H1 (cell line): ENCODE measurements around the gene TXNDC16. TPM values are rescaled to one million over a fixed set of nuclear protein-coding genes. Genes with fewer than 3 reads are reported as not detected.

Experiments used
- polyA plus RNA-seq, 7 experiments: library from polyadenylated mRNA; depleted of rRNA in 3 of 7; stranded (reverse) in 5 of 7; unstranded in 2 of 7; fragments of >200 nt in 5 of 7; fragments of 200-250 nt in 2 of 7; gene quantifications; 1 replicate in 5 of 7; 2 replicates in 1 of 7; 4 replicates in 1 of 7; pipeline versions ENCODE4 v1.2.1 to v1.2.3, GENCODE V29; 2011 to 2013; ENCODE audit warnings: missing spikeins in 2 of 7, mixed read lengths in 2 of 7
- total RNA-seq: library from RNA; stranded (reverse); fragmentation: NEBNext Ultra II Directional; extraction: Animal tissue kit (Norgen Biotek cat#: 25700); gene quantifications from 2 replicates; pipeline ENCODE4 v1.2.1, GENCODE V29; 2021
- TF ChIP-seq, protein P1 (sequence below), 3 experiments: IDR thresholded peaks; 1 replicate in 2 of 3; 2 replicates in 1 of 3; pipeline versions ENCODE4 v1.5.1 to v1.6.1; 2011; ENCODE audit warnings: low read length in 3 of 3, mild to moderate bottlenecking in 3 of 3, inconsistent platforms in 2 of 3, low read depth in 1 of 3, moderate library complexity in 1 of 3; ENCODE audit not compliant: insufficient read depth in 1 of 3; ENCODE audit errors: control extremely low read depth in 1 of 3

The TXNDC16 gene
- total and polyA plus RNA-seq, 2 of the 8 experiments (the other 6 are each of a cell fraction or from before 2014, with no cell fraction given) = 6.7 to 14.3 TPM

- TF ChIP-seq, protein P1, sequence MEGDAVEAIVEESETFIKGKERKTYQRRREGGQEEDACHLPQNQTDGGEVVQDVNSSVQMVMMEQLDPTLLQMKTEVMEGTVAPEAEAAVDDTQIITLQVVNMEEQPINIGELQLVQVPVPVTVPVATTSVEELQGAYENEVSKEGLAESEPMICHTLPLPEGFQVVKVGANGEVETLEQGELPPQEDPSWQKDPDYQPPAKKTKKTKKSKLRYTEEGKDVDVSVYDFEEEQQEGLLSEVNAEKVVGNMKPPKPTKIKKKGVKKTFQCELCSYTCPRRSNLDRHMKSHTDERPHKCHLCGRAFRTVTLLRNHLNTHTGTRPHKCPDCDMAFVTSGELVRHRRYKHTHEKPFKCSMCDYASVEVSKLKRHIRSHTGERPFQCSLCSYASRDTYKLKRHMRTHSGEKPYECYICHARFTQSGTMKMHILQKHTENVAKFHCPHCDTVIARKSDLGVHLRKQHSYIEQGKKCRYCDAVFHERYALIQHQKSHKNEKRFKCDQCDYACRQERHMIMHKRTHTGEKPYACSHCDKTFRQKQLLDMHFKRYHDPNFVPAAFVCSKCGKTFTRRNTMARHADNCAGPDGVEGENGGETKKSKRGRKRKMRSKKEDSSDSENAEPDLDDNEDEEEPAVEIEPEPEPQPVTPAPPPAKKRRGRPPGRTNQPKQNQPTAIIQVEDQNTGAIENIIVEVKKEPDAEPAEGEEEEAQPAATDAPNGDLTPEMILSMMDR (IDR thresholded peaks at IDR 0.05; ENCODE audit: control extremely low read depth in 1 of 3, insufficient read depth in 1 of 3, low read depth in 1 of 3, low read length in 3 of 3) = no peak
Observed at GRCh38 chr14:52422650-52423356, 129.5 kb downstream of the TXNDC16 start (continued).
